ENCODE results near the gene TAF3. TPM values are rescaled to one million over a fixed set of nuclear protein-coding genes. Genes with fewer than 3 reads are reported as not detected.
A peak's percentile ranks its signal among the peaks of the same experiment; 100 is the strongest.

The TAF3 gene
- total RNA-seq, 1 donor from 2014 or later, result 10.8 TPM

GRCh38 chr10:7817576-7817975, 729 bp upstream of the TAF3 start:
- H3K4me3 ChIP-seq, result peak overlapping the region; percentile 99
- H3K27me3 ChIP-seq (ENCODE audit: low read depth), result no peaks in the 10 kb centered on the region
- TF ChIP-seq CTCF (IDR thresholded peaks at IDR 0.05), result no peak
- ATAC-seq (no peak), DNase-seq (no peak)
- H3K4me1 ChIP-seq, result peaks cover 24% of the 10 kb centered on the region
- no peak overlapping the region for H3K27ac ChIP-seq
- no peaks in the 10 kb centered on the region for H3K9me3 ChIP-seq
- peaks cover 19% of the 10 kb centered on the region for H3K36me3 ChIP-seq
- intact Hi-C loops (cut with DNase I), result no loop called here

- peak overlapping the region; percentile 99 for H3K4me3 ChIP-seq
- H3K36me3 ChIP-seq, result peaks cover 23% of the 10 kb centered on the region
- TF ChIP-seq CTCF (IDR thresholded peaks at IDR 0.05), result no peak
- H3K27ac ChIP-seq, result peak overlapping the region; percentile 80
- DNase-seq (no peak), ATAC-seq (peak; percentile 29 to 55)
- H3K9me3 ChIP-seq, result no peaks in the 10 kb centered on the region
- peaks cover 24% of the 10 kb centered on the region for H3K4me1 ChIP-seq
- no peaks in the 10 kb centered on the region for H3K27me3 ChIP-seq (ENCODE audit: low read depth)
- intact Hi-C loops (cut with DNase I), result no loop called here
Measured at GRCh38 chr10:7817984-7818294, 366 bp upstream of the TAF3 start.

DNA sequence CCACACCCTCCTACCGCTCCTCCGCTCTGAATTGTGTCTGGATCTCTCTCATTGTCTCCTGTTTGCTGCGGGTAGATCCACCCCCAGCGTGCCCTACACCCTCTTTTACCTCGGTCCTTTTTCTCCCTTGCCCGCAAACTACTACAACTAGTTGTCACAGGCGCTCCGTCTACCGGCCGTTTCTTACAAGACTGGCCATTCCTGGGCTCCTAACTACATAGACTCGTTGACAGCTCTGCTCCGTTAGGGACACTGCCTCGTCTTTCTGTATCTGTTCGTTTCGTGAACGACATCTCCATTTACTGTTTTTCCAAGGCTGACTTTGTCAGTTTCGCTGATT, 786 bp downstream of the TAF3 start:
- ATAC-seq (peak; percentile 61), DNase-seq (peak; percentile 51)
- intact Hi-C loops (cut with DNase I), result no loop called here
- Histone ChIP-seq H3K27me3 (ENCODE audit: low read depth) (no peaks in the 10 kb centered on the region), H3K36me3 (peaks cover 28% of the 10 kb centered on the region), H3K9me3 (no peaks in the 10 kb centered on the region), H3K4me3 (peak overlapping the region; percentile 99), H3K27ac (peak overlapping the region; percentile 80), H3K4me1 (peaks cover 24% of the 10 kb centered on the region)
- TF ChIP-seq CTCF (IDR thresholded peaks at IDR 0.05), result peak; percentile 18

DNA sequence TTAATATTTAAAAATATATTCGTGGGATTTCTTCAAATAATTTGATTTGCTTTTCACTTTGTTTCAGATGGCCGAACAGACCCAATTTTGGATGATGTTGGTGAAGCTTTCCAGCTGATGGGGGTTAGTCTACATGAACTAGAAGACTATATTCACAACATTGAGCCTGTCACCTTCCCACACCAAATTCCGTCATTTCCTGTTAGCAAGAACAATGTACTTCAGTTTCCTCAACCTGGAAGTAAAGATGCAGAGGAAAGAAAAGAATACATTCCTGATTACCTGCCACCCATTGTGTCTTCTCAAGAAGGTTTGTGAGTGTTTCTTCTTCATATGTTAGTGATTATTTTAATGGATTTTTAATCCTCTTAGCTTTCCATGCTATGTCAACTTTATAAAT, 5.9 kb downstream of the TAF3 start:
- ATAC-seq (no peak), DNase-seq (no peak)
- no peak overlapping the region for H3K27ac ChIP-seq
- no peaks in the 10 kb centered on the region for H3K9me3 ChIP-seq
- H3K4me3 ChIP-seq, result no peak overlapping the region
- H3K36me3 ChIP-seq, result peaks cover 59% of the 10 kb centered on the region
- no peaks in the 10 kb centered on the region for H3K27me3 ChIP-seq (ENCODE audit: low read depth)
- no peak for TF ChIP-seq CTCF (IDR thresholded peaks at IDR 0.05)
- intact Hi-C loops (cut with DNase I), result no loop called here
- peaks cover 15% of the 10 kb centered on the region for H3K4me1 ChIP-seq

DNA sequence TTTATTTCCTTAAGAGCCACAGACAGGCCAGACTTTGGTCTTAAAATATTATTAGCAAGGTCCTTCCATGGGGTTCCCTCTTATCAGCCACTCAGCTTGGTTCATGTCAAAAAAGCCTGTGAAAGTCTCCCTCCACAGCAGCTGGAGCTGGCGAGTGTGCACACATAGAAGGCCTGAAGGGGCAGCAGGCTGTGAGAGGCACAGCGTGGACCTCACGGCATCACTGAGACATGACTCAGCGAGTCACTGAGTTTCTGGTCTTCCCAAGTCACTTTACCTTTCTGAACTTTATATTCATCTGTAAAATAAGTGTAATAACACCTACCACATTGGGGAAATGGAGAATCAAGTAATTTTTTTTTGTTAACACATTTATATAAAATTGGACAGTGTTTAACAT, 8.7 kb downstream of the TAF3 start:
- Histone ChIP-seq H3K9me3 (no peaks in the 10 kb centered on the region), H3K4me3 (no peak overlapping the region), H3K27me3 (ENCODE audit: low read depth) (no peaks in the 10 kb centered on the region), H3K36me3 (peaks cover 47% of the 10 kb centered on the region), H3K27ac (no peak overlapping the region), H3K4me1 (no peaks in the 10 kb centered on the region)
- no peak for ATAC-seq
- intact Hi-C loops (cut with DNase I), result no loop called here
- no peak for DNase-seq
- no peak for TF ChIP-seq CTCF (IDR thresholded peaks at IDR 0.05)

DNA sequence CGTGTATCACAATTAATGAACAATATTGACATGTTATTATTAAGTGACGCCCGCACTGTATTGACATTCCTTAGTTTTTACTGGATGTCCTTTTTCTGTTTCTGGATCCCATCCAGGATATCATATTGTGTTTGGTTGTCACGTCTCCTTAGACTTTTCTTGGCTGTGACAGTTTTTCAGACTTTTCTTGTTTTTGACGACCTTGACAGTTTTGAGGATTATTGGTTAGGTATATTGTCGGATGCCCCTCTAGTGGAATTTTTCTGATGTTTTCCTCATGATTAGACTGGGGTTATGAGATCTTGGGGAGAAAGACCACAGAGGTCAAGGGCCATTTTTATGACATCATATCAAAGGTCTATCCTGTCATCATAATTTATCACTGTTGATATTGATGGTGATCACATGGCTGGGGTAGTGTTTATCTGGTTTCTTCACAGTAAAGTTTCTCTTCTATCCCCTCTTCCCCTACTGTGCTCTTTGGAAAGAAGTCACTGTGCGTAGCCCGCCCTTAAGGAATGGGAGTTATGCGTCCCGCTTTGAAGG, 11.1 kb downstream of the TAF3 start:
- Histone ChIP-seq H3K9me3 (no peaks in the 10 kb centered on the region), H3K27ac (no peak overlapping the region), H3K4me1 (no peaks in the 10 kb centered on the region), H3K27me3 (ENCODE audit: low read depth) (no peaks in the 10 kb centered on the region), H3K36me3 (peaks cover 29% of the 10 kb centered on the region), H3K4me3 (no peak overlapping the region)
- no peak for TF ChIP-seq CTCF (IDR thresholded peaks at IDR 0.05)
- intact Hi-C loops (cut with DNase I), result no loop called here
- ATAC-seq (no peak), DNase-seq (no peak)
